Left kidney (tissue), 2 donors: ENCODE measurements around the gene C7. TPM values are rescaled to one million over a fixed set of nuclear protein-coding genes. Genes with fewer than 3 reads are reported as not detected.

ENCODE experiments used
- DNase-seq: peaks from one replicate; pipeline ENCODE4 v3.0.0-alpha.2; 2013
- polyA plus RNA-seq: library from polyadenylated mRNA; unstranded; fragments of 120-200 nt; gene quantifications from one replicate; pipeline ENCODE4 v1.2.1, GENCODE V29; 2013; ENCODE audit not compliant: insufficient read length

Gene C7
- polyA plus RNA-seq, 1 donor, result 148 TPM

- DNase-seq, result no peak
Measured at GRCh38 chr5:40914835-40915234, 5.5 kb downstream of the C7 start.

- no peak for DNase-seq
Measured at GRCh38 chr5:40915341-40915926, 6.1 kb downstream of the C7 start.

- DNase-seq, result no peak
Measured at GRCh38 chr5:40916226-40916625, 6.9 kb downstream of the C7 start.

- DNase-seq, result no peak
Measured at GRCh38 chr5:40928886-40929448, 19.7 kb downstream of the C7 start.

- no peak for DNase-seq
Measured at GRCh38 chr5:40932766-40933165, 23.5 kb downstream of the C7 start.

- no peak for DNase-seq
Measured at GRCh38 chr5:40937075-40937474, 27.8 kb downstream of the C7 start.

GRCh38 chr5:40939753-40940152, 30.5 kb downstream of the C7 start:
- no peak for DNase-seq

GRCh38 chr5:40945111-40945510, 35.8 kb downstream of the C7 start:
- DNase-seq, result no peak

GRCh38 chr5:40955313-40955712, 46.0 kb downstream of the C7 start:
- DNase-seq, result no peak

- DNase-seq, result no peak
Measured at GRCh38 chr5:40957048-40957447, 47.8 kb downstream of the C7 start.

- DNase-seq, result no peak
Measured at GRCh38 chr5:40958811-40959210, 49.5 kb downstream of the C7 start.

GRCh38 chr5:40960037-40960436, 50.7 kb downstream of the C7 start:
- no peak for DNase-seq

- no peak for DNase-seq
Measured at GRCh38 chr5:40962207-40962955, 53.1 kb downstream of the C7 start.

- no peak for DNase-seq
Measured at GRCh38 chr5:40972434-40972833, 63.1 kb downstream of the C7 start.

GRCh38 chr5:40973364-40974004, 64.2 kb downstream of the C7 start:
- DNase-seq, result no peak

- no peak for DNase-seq
Measured at GRCh38 chr5:40976041-40976440, 66.7 kb downstream of the C7 start.

- DNase-seq, result no peak
Measured at GRCh38 chr5:40976836-40977235, 67.5 kb downstream of the C7 start.

- DNase-seq, result no peak
Measured at GRCh38 chr5:40981420-40981819, 72.1 kb downstream of the C7 start.

GRCh38 chr5:40983781-40984180, 74.5 kb downstream of the C7 start:
- DNase-seq, result no peak

GRCh38 chr5:40984884-40985283, 75.6 kb downstream of the C7 start:
- no peak for DNase-seq

- DNase-seq, result no peak
Measured at GRCh38 chr5:40985501-40985900, 76.2 kb downstream of the C7 start.

- DNase-seq, result no peak
Measured at GRCh38 chr5:40986666-40987065, 77.4 kb downstream of the C7 start.

GRCh38 chr5:40987349-40987748, 78.1 kb downstream of the C7 start:
- no peak for DNase-seq
